ENCODE measurements around the gene INPP5D.
A peak's percentile ranks its signal among the peaks of the same experiment; 100 is the strongest.

INPP5D gene

GRCh38 chr2:233023007-233023760 is 37.0 kb upstream of the INPP5D start:
- no peak for DNase-seq (ENCODE audit: low read depth)
- H3K4me3 ChIP-seq (ENCODE audit: low read depth, low read length): no peak overlapping the region
- TF ChIP-seq CTCF (conservative IDR thresholded peaks at IDR 0.05; ENCODE audit: low read depth, low read length): no peak

- TF ChIP-seq CTCF (conservative IDR thresholded peaks at IDR 0.05; ENCODE audit: low read depth, low read length): no peak
- no peak for DNase-seq (ENCODE audit: low read depth)
- no peak overlapping the region for H3K4me3 ChIP-seq (ENCODE audit: low read depth, low read length)
These were observed 36.3 kb upstream of the INPP5D start for GRCh38 chr2:233023761-233024410.

- no peak for DNase-seq (ENCODE audit: low read depth)
- H3K4me3 ChIP-seq (ENCODE audit: low read depth, low read length): no peak overlapping the region
- TF ChIP-seq CTCF (conservative IDR thresholded peaks at IDR 0.05; ENCODE audit: low read depth, low read length): no peak
These were observed 34.4 kb upstream of the INPP5D start for GRCh38 chr2:233025706-233026105.

GRCh38 chr2:233026198-233026813 is 33.8 kb upstream of the INPP5D start:
- no peak for TF ChIP-seq CTCF (conservative IDR thresholded peaks at IDR 0.05; ENCODE audit: low read depth, low read length)
- H3K4me3 ChIP-seq (ENCODE audit: low read depth, low read length): no peak overlapping the region
- DNase-seq (ENCODE audit: low read depth): peak; percentile 43

- no peak for DNase-seq (ENCODE audit: low read depth)
- no peak for TF ChIP-seq CTCF (conservative IDR thresholded peaks at IDR 0.05; ENCODE audit: low read depth, low read length)
- H3K4me3 ChIP-seq (ENCODE audit: low read depth, low read length): no peak overlapping the region
These were observed 30.8 kb upstream of the INPP5D start for GRCh38 chr2:233029321-233029720.

- DNase-seq (ENCODE audit: low read depth): no peak
- no peak overlapping the region for H3K4me3 ChIP-seq (ENCODE audit: low read depth, low read length)
- no peak for TF ChIP-seq CTCF (conservative IDR thresholded peaks at IDR 0.05; ENCODE audit: low read depth, low read length)
These were observed 28.3 kb upstream of the INPP5D start for GRCh38 chr2:233031556-233032500.

Data from choroid plexus epithelial cell (primary cell).